Stromal cell of bone marrow (primary cell): ENCODE data around the gene HEBP2.

Experiments used
- DNase-seq: peaks from one replicate; pipeline ENCODE4 v3.0.0-alpha.2; 2012; ENCODE audit warnings: low read depth

HEBP2 gene

GRCh38 chr6:138454981-138455706 is 51.1 kb downstream of the HEBP2 start:
- no peak for DNase-seq

GRCh38 chr6:138455746-138456400 is 51.9 kb downstream of the HEBP2 start:
- DNase-seq: peak; percentile 18

GRCh38 chr6:138456401-138456790 is 52.4 kb downstream of the HEBP2 start:
- DNase-seq: no peak

- DNase-seq: no peak
These were observed 57.6 kb downstream of the HEBP2 start for GRCh38 chr6:138461647-138462046.

- no peak for DNase-seq
These were observed 60.1 kb downstream of the HEBP2 start for GRCh38 chr6:138464085-138464484.

- DNase-seq: peak; percentile 93
These were observed 61.1 kb downstream of the HEBP2 start for GRCh38 chr6:138465007-138465645.

- DNase-seq: no peak
These were observed 63.9 kb downstream of the HEBP2 start for GRCh38 chr6:138467901-138468300.

- DNase-seq: no peak
These were observed 64.4 kb downstream of the HEBP2 start for GRCh38 chr6:138468320-138469015.
